OCI-LY3 (cell line): Measurements from ENCODE around the gene MYBPC2.

Source experiments
- H2AFZ ChIP-seq: fragments of 200-600, 300-600 bp; shearing (Covaris generic); 2 replicates; pipeline ENCODE4 v1.6.0; 2014; ENCODE audit warnings: antibody characterized with exemption, low read depth, low read length
- H3K27ac ChIP-seq: fragments of 200-600, 300-600 bp; sonication (generic); 2 replicates; pipeline ENCODE4 v1.5.1; 2014; ENCODE audit warnings: mild to moderate bottlenecking, low read length, moderate library complexity, mixed read lengths
- H3K27me3 ChIP-seq: fragments of 200-600, 300-600 bp; sonication (generic); 2 replicates; pipeline ENCODE4 v1.6.1; 2014; ENCODE audit warnings: low read depth, low read length, mixed read lengths
- H3K36me3 ChIP-seq: fragments of 200-600, 300-600 bp; sonication (generic); replicated peaks from 2 replicates; pipeline ENCODE3; 2014; ENCODE audit warnings: low read depth, low read length, mixed read lengths
- H3K4me1 ChIP-seq: fragments of 300-600, 200-600 bp; sonication (generic); 2 replicates; pipeline ENCODE4 v1.6.1; 2014; ENCODE audit warnings: low read length, mixed read lengths
- H3K4me2 ChIP-seq: fragments of 200-600, 300-600 bp; sonication (generic); 2 replicates; pipeline ENCODE4 v1.6.1; 2014; ENCODE audit warnings: low read length, mixed read lengths
- H3K4me3 ChIP-seq: fragments of 300-600, 200-600 bp; sonication (generic); 2 replicates; pipeline ENCODE4 v1.5.1; 2014; ENCODE audit warnings: antibody characterized with exemption, mild to moderate bottlenecking, low read length, moderate library complexity
- H3K79me2 ChIP-seq: fragments of 300-600, 200-600 bp; shearing (Covaris generic); 2 replicates; pipeline ENCODE4 v1.6.1; 2014; ENCODE audit warnings: mild to moderate bottlenecking, low read length, mixed read lengths
- H3K9ac ChIP-seq: fragments of 300-600, 200-600 bp; shearing (Covaris generic); 2 replicates; pipeline ENCODE4 v1.6.0; 2014; ENCODE audit warnings: mild to moderate bottlenecking, low read length, moderate library complexity
- H3K9me3 ChIP-seq: fragments of 200-600, 300-600 bp; shearing (Covaris generic); 2 replicates; pipeline ENCODE4 v1.6.1; 2014; ENCODE audit warnings: low read length, mixed read lengths; ENCODE audit not compliant: insufficient read depth
- H4K20me1 ChIP-seq: fragments of 200-600, 300-600 bp; sonication (generic); 2 replicates; pipeline ENCODE4 v1.6.1; 2016; ENCODE audit warnings: low read length, mixed read lengths; ENCODE audit not compliant: insufficient read depth
- EZH2phosphoT487 ChIP-seq: fragments of 200-600 bp; shearing (Covaris generic); IDR thresholded peaks from 2 replicates; pipeline ENCODE4 v1.6.1; 2018; ENCODE audit warnings: antibody characterized with exemption, mixed run types, low read depth
- TF ChIP-seq, protein P1 (sequence below): fragments of 200-600, 300-600 bp; sonication (generic); IDR thresholded peaks from 2 replicates; pipeline ENCODE4 v1.5.1; 2014; ENCODE audit warnings: antibody characterized with exemption, low read length, low read depth

The MYBPC2 gene

DNA sequence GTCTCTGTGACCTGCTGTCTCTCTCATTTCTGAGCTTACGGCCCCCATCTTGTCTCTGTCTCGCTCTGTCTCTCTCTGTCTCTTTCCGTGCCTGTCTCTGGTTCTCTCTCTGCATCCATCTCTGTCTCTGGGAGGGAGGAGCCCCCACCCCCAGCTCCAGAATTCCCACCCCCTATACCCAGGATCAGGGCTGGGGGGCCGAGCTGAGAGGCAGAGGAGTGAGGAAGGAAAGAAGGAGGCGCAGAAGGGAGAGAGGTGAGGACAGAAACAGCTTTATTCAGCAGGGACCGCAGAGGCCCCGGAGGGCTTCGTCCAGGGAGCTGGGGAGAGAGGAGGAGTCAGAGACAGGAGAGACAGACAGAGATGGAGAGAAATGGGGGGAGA, 64.3 kb downstream of the MYBPC2 start:
- Histone ChIP-seq H3K4me1 (no peaks in the 10 kb centered on the region), H3K27me3 (peaks cover 6% of the 10 kb centered on the region), H3K27ac (no peak overlapping the region), H3K36me3 (no peaks in the 10 kb centered on the region), H3K9me3 (no peaks in the 10 kb centered on the region), H3K4me2 (no peak overlapping the region), H4K20me1 (no peaks in the 10 kb centered on the region), H2AFZ (no peak overlapping the region), H3K9ac (no peak overlapping the region), H3K79me2 (no peaks in the 10 kb centered on the region), H3K4me3 (no peak overlapping the region)
- no peak for TF ChIP-seq EZH2phosphoT487
- TF ChIP-seq, protein P1, sequence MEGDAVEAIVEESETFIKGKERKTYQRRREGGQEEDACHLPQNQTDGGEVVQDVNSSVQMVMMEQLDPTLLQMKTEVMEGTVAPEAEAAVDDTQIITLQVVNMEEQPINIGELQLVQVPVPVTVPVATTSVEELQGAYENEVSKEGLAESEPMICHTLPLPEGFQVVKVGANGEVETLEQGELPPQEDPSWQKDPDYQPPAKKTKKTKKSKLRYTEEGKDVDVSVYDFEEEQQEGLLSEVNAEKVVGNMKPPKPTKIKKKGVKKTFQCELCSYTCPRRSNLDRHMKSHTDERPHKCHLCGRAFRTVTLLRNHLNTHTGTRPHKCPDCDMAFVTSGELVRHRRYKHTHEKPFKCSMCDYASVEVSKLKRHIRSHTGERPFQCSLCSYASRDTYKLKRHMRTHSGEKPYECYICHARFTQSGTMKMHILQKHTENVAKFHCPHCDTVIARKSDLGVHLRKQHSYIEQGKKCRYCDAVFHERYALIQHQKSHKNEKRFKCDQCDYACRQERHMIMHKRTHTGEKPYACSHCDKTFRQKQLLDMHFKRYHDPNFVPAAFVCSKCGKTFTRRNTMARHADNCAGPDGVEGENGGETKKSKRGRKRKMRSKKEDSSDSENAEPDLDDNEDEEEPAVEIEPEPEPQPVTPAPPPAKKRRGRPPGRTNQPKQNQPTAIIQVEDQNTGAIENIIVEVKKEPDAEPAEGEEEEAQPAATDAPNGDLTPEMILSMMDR, result no peak

- Histone ChIP-seq H3K4me1 (no peaks in the 10 kb centered on the region), H3K36me3 (no peaks in the 10 kb centered on the region), H3K4me2 (no peak overlapping the region), H3K27me3 (peaks cover 6% of the 10 kb centered on the region), H4K20me1 (no peaks in the 10 kb centered on the region), H2AFZ (no peak overlapping the region), H3K79me2 (no peaks in the 10 kb centered on the region), H3K9me3 (no peaks in the 10 kb centered on the region), H3K27ac (no peak overlapping the region), H3K9ac (no peak overlapping the region), H3K4me3 (no peak overlapping the region)
- no peak for TF ChIP-seq EZH2phosphoT487
- TF ChIP-seq, protein P1, result no peak
Measured at GRCh38 chr19:50498219-50499056, 65.7 kb downstream of the MYBPC2 start.

DNA sequence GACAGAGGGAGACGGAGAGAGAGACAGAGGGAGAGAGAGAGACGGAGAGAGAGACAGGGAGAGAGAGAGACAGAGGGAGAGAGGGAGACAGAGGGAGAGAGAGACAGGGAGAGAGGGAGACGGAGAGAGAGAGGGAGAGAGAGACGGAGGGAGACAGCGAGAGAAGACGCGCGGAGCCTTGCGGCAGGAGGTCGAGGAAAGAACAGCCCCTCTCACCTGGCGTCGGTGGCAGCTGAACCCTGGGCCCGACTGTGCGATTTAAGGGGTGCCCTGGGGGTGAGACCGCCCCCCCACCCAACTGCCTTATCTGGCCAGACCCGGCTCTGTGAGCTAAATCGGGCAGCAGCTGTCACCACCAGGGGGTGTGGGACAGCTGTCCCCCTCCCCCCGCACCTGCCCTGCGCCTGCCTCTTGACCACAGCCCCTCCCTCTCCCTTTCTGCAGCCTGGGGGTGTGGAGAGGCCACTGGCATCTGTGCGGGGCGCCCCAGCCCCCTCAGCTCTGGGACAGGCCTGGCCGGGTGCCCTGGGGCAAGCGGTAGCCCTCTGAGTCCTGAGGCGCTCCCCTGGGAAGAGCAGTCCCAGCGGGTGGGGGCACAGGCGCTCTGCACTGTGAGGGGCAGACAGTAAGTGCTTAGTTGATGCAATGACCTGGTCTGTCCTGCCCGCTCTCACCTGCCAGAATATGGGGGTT, 67.5 kb downstream of the MYBPC2 start:
- TF ChIP-seq, protein P1, result peak; percentile 19
- TF ChIP-seq EZH2phosphoT487, result no peak
- no peaks in the 10 kb centered on the region for H3K79me2 ChIP-seq
- H3K27ac ChIP-seq, result no peak overlapping the region
- no peak overlapping the region for H3K4me3 ChIP-seq
- no peaks in the 10 kb centered on the region for H3K36me3 ChIP-seq
- peaks cover 3% of the 10 kb centered on the region; the same call in 1 of the 2 replicates for H3K27me3 ChIP-seq
- no peak overlapping the region for H3K4me2 ChIP-seq
- no peaks in the 10 kb centered on the region for H3K4me1 ChIP-seq
- no peaks in the 10 kb centered on the region for H3K9me3 ChIP-seq
- H2AFZ ChIP-seq, result no peak overlapping the region
- no peaks in the 10 kb centered on the region for H4K20me1 ChIP-seq
- H3K9ac ChIP-seq, result no peak overlapping the region

GRCh38 chr19:50500753-50501151, 68.1 kb downstream of the MYBPC2 start:
- no peaks in the 10 kb centered on the region for H3K79me2 ChIP-seq
- H4K20me1 ChIP-seq, result no peaks in the 10 kb centered on the region
- H3K36me3 ChIP-seq, result no peaks in the 10 kb centered on the region
- H3K27ac ChIP-seq, result no peak overlapping the region
- no peak overlapping the region for H3K4me2 ChIP-seq
- no peak overlapping the region for H3K9ac ChIP-seq
- H2AFZ ChIP-seq, result no peak overlapping the region
- H3K4me1 ChIP-seq, result no peaks in the 10 kb centered on the region
- peaks cover 3% of the 10 kb centered on the region; the same call in 1 of the 2 replicates for H3K27me3 ChIP-seq
- TF ChIP-seq, protein P1, result no peak
- TF ChIP-seq EZH2phosphoT487, result no peak
- no peak overlapping the region for H3K4me3 ChIP-seq
- H3K9me3 ChIP-seq, result no peaks in the 10 kb centered on the region
